Esophagus squamous epithelium (tissue), 4 donors: ENCODE data around the gene FHOD3.

Source experiments
- POLR2A ChIP-seq, 4 donors: fragments of 450-650 bp; IDR thresholded peaks; one replicate each; pipeline ENCODE4 v1.6.1; 2017; ENCODE audit warnings: antibody characterized with exemption in 4 of 4, mild to moderate bottlenecking in 4 of 4, moderate library complexity in 3 of 4
- TF ChIP-seq, protein P1 (sequence below), 6 experiments: fragments of 450-650 bp in 4 of 6; fragments of 200-600 bp in 2 of 6; sonication (generic) in 2 of 6; IDR thresholded peaks; one replicate each; pipeline ENCODE4 v1.5.1; 2016 to 2019; ENCODE audit warnings: antibody characterized with exemption in 6 of 6, mild to moderate bottlenecking in 4 of 6, moderate library complexity in 4 of 6

DNA sequence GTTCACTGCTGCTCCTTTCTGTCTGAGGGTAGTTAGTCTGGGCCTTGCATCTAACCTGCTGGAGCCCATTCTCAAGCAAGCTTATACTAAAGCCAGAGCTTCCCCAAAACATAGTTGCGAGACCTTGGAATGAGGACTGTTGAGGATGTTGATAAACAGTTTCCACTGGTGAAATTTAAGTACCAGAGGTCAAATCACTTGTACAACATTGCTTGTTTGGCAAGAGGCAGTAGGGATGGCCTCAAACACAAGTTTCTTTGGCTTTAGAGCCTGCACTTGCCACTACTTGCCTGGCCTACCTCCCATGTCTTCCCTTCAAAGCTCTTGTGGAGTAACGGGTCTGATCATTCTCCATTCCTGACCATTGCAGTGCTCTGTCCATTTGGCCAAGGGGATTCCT, 262.7 kb downstream of the FHOD3 start:
- TF ChIP-seq, protein P1, sequence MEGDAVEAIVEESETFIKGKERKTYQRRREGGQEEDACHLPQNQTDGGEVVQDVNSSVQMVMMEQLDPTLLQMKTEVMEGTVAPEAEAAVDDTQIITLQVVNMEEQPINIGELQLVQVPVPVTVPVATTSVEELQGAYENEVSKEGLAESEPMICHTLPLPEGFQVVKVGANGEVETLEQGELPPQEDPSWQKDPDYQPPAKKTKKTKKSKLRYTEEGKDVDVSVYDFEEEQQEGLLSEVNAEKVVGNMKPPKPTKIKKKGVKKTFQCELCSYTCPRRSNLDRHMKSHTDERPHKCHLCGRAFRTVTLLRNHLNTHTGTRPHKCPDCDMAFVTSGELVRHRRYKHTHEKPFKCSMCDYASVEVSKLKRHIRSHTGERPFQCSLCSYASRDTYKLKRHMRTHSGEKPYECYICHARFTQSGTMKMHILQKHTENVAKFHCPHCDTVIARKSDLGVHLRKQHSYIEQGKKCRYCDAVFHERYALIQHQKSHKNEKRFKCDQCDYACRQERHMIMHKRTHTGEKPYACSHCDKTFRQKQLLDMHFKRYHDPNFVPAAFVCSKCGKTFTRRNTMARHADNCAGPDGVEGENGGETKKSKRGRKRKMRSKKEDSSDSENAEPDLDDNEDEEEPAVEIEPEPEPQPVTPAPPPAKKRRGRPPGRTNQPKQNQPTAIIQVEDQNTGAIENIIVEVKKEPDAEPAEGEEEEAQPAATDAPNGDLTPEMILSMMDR (IDR thresholded peaks at IDR 0.05) = no peak
- no peak for TF ChIP-seq POLR2A (IDR thresholded peaks at IDR 0.05)
